Measurements from ENCODE around the gene ADRA2B.

Gene ADRA2B

DNA sequence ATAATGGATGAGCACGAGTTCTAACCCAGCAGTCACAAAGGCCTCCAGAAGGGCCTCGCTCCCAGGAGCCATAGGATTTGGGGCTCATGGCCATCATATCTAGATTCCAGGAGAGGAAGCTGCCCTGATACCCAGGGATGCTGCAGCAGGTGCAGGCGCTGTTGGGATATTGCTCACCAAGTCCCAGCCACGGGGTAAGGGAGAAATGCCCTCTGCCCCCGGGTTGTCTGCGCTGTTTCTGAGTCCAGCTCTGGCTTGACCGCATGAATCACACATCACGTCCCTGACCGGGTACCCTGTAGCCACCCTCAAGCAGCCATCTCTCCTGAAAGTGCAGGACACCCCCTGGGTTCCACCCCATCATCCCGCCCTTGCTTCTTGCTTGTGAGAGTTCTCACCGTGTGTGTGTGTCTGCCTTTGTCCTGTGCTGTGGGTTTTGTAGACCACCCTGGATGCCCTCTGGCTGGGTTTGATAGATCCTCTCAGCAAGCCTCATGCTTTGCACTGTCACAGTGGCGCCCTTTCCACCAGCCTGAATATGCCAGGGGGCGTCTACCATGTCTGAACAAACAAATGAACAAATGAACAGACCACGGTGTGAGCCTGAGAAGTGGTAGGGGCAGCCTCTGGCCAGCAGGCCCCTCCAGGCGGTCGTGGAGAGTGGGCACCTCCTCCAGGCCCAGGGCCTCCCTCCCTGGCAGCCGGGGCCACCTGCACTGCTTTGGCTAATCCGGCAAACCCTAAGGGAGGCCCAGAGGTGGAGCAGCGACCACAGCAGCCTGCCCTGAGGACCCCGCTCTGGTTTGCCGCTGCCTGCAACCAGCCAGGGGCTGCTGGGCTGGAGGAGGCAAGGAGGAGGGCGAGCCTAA is 32.1 kb downstream of the ADRA2B start:
- Histone ChIP-seq H3K27ac (no peak overlapping the region), H3K4me3 (ENCODE audit: low read depth, low read length) (no peak overlapping the region), H3K36me3 (replicated peaks) (no peaks in the 10 kb centered on the region), H3K27me3 (replicated peaks) (no peaks in the 10 kb centered on the region)
- DNase-seq, result no peak
- TF ChIP-seq, protein P1, sequence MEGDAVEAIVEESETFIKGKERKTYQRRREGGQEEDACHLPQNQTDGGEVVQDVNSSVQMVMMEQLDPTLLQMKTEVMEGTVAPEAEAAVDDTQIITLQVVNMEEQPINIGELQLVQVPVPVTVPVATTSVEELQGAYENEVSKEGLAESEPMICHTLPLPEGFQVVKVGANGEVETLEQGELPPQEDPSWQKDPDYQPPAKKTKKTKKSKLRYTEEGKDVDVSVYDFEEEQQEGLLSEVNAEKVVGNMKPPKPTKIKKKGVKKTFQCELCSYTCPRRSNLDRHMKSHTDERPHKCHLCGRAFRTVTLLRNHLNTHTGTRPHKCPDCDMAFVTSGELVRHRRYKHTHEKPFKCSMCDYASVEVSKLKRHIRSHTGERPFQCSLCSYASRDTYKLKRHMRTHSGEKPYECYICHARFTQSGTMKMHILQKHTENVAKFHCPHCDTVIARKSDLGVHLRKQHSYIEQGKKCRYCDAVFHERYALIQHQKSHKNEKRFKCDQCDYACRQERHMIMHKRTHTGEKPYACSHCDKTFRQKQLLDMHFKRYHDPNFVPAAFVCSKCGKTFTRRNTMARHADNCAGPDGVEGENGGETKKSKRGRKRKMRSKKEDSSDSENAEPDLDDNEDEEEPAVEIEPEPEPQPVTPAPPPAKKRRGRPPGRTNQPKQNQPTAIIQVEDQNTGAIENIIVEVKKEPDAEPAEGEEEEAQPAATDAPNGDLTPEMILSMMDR (IDR thresholded peaks at IDR 0.05; ENCODE audit: low read depth, low read length, missing control alignments), result no peak
- in situ Hi-C loops (cut with HindIII; ENCODE audit: low pct_ligation_motif_present, low sequenced_read_pairs), result no loop called here

DNA sequence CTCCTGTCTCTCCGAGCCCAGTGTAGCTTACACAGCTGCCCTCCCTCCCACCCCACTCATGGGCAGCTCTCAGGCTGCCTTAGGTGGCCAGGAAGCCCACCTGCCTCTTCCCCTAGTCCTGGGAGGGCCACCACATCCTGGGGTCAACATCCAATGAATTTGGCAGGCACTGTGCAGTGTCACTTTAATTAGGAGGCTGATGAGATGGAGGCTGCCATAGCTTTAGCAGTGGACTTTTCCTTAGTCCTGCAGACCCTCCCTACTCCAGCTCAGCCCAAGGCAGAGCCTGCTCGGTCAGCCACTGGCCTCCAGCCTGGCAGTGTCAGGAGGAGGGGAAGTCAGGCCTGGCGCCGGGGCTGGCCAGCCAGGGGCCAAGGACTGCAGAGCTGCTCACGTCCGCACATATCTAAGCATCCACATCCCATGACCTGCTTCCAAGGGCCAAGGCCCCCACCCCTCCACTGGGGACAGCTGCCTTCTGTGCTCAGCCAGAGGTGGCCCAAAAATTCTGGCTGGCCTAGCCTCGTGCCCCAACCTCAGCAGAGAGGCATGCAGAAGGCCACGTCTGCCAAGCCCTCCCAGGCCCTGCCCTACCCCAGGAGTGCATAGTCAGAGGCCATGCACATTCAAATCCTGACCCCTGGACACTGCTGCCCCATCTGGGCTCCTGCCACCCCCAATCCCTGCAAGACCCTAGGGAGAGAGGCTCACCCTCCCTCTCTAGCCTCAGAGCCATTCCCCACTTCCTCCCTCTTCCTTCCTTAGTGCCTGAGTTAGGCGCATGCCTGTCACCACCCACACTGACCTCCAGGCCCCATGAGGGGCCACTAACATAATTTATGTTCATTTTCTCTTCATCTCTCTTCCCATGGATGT is 33.1 kb downstream of the ADRA2B start:
- TF ChIP-seq, protein P1 (IDR thresholded peaks at IDR 0.05; ENCODE audit: low read depth, low read length, missing control alignments), result no peak
- Histone ChIP-seq H3K27ac (no peak overlapping the region), H3K27me3 (replicated peaks) (no peaks in the 10 kb centered on the region), H3K36me3 (replicated peaks) (no peaks in the 10 kb centered on the region), H3K4me3 (ENCODE audit: low read depth, low read length) (no peak overlapping the region)
- in situ Hi-C loops (cut with HindIII; ENCODE audit: low pct_ligation_motif_present, low sequenced_read_pairs), result no loop called here
- DNase-seq, result no peak

DNA sequence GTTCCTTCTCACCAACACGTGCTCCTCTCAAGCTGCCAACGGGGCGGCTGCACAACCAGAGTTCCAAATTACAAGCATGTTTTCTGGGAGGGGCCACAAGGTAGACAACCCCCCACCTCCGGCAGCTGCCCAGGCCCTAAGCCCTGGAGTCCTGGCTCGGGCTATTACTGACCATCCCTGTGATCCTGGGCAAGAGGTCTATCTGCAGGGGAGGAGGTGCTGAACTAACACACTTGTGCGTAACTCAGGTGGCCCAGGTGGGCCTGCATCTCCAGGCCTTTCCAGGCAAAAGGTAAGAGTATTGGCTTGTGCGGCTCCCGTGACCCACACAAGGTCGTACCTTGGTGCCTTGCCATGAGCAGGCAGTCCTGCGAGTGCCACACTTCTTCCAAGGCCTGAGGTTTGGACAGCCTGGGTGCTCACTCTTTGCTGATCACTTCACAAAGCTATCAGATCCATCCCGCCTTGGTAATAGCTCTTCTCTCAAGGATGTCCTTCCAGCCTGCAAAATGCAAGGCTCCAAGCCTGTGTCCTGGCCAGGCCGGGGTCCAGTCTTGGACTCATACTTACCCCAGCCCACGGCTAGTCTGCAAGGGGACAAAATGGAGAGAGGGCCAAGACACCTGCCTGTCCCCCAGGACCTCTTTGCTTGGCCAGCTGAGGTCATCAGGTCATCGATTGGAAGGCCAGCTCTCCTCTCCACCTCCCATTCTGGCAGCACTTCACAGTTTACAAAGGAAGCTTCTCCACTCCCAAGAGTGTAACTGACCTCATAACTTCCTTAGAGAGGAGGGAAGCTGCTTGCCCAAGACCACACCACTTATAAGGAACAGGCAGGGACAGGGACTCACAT is 33.9 kb downstream of the ADRA2B start:
- Histone ChIP-seq H3K27me3 (replicated peaks) (no peaks in the 10 kb centered on the region), H3K4me3 (ENCODE audit: low read depth, low read length) (no peak overlapping the region), H3K27ac (no peak overlapping the region), H3K36me3 (replicated peaks) (no peaks in the 10 kb centered on the region)
- in situ Hi-C loops (cut with HindIII; ENCODE audit: low pct_ligation_motif_present, low sequenced_read_pairs), result no loop called here
- no peak for DNase-seq
- TF ChIP-seq, protein P1 (IDR thresholded peaks at IDR 0.05; ENCODE audit: low read depth, low read length, missing control alignments), result no peak

DNA sequence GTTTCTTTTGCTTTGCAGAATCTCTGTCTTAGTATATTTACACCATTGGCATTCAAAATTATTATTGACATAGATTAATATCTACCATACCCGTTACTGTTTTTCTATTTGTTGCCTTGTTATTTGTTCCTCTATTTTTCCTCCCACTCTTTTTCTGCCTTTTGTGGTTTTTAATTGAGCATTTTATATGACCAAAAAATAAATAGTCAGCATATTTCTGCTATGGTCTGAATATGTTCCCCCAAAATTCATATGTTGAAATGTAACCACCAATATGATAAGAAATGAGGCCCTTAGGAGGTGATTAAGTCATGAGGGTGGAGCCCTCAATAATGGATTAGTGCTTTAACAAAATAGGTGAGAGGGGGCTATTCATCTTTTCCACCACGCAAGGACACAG is 35.3 kb downstream of the ADRA2B start:
- TF ChIP-seq, protein P1 (IDR thresholded peaks at IDR 0.05; ENCODE audit: low read depth, low read length, missing control alignments), result no peak
- H3K27me3 ChIP-seq (replicated peaks), result no peaks in the 10 kb centered on the region
- H3K36me3 ChIP-seq (replicated peaks), result no peaks in the 10 kb centered on the region
- H3K27ac ChIP-seq, result no peak overlapping the region
- DNase-seq, result no peak
- H3K4me3 ChIP-seq (ENCODE audit: low read depth, low read length), result no peak overlapping the region
- in situ Hi-C loops (cut with HindIII; ENCODE audit: low pct_ligation_motif_present, low sequenced_read_pairs), result no loop called here

DNA sequence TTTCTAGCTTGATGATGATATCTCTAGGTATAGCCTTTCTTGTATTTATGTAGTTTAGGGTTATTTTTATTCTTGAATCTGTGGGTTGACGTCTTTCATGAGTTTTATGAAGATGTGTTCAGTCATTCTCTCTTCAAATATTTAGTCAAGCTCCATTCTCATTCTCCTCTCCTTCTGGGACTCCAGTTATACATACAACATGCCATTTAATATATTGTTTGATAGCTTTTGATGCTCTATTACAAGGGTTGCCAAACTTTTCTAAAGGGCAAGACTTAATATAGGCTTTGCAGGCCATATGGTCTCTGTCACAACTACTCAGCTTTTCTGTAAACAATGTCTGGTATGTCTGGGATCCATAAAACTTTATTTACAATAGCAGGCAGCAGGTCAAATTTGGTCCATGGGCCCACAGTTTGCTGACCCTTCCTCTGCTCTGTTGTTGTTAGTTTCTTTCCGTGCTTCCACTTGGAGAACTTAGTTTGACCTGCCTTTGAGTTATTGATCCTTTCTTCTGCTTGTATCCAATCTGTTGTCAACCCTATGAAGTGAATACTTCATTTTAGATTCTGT is 41.1 kb downstream of the ADRA2B start:
- in situ Hi-C loops (cut with HindIII; ENCODE audit: low pct_ligation_motif_present, low sequenced_read_pairs), result no loop called here
- TF ChIP-seq, protein P1 (IDR thresholded peaks at IDR 0.05; ENCODE audit: low read depth, low read length, missing control alignments), result no peak
- Histone ChIP-seq H3K27ac (no peak overlapping the region), H3K36me3 (replicated peaks) (no peaks in the 10 kb centered on the region), H3K27me3 (replicated peaks) (no peaks in the 10 kb centered on the region), H3K4me3 (ENCODE audit: low read depth, low read length) (no peak overlapping the region)
- DNase-seq, result no peak
